ENCODE results near the gene INAFM1. TPM values are rescaled to one million over a fixed set of nuclear protein-coding genes. Genes with fewer than 3 reads are reported as not detected.
"Not testable (repeated sequence)": the region's sequence is repeated elsewhere in the genome, so short reads cannot be mapped to it uniquely, and the experiment has no call there.

The INAFM1 gene
- total RNA-seq, 1 donor from 2014 or later, result 18.9 TPM

DNA sequence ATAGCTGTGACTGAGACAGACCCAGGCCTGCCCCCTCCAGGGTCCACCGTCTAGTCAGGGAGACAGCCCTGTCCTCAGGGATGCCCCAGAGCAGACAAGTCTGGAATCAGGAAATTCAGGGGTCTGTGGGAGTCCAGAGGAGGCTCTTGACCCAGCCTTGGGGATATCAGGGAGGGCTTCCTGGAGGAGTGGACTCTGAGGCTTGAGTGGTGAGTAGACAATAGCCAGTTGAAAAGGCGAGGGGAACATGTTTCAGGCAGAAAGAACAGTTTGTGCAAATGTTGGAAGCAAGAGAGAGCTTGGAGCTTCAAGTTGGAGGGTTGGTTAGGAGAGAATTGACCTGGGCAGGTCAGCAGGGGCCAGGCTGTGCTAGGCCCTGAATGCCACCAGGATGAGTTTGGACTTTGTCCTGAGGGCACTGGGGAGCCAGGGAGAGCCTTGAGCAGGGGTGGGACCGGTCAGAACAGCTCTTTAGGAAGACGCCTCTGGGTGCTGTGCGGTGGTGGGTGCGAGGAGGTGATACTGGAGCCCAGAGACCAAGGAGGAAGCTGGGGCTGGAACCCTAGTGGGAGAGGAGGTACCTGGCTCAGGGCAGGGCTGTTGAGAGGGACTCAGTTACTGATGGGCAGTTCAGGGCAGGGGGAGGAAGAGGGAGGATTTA is 15.7 kb upstream of the INAFM1 start:
- H3K27me3 ChIP-seq, result no peaks in the 10 kb centered on the region
- peaks cover 25% of the 10 kb centered on the region for H3K4me1 ChIP-seq
- H3K9me3 ChIP-seq, result no peaks in the 10 kb centered on the region
- intact Hi-C loops (cut with DNase I), result no loop called here
- peak overlapping the region; percentile 27 for H3K27ac ChIP-seq
- peaks cover 0 to 38% of the 10 kb centered on the region in 2 donors for H3K36me3 ChIP-seq
- H3K4me3 ChIP-seq, result no peak overlapping the region
- DNase-seq (ENCODE audit: extremely low spot score in 2 of 2), result no peak
- TF ChIP-seq POLR2AphosphoS5 (IDR thresholded peaks at IDR 0.05; ENCODE audit: insufficient read depth in 1 of 2, low read depth in 1 of 2) (no peak), POLR2A (IDR thresholded peaks at IDR 0.05) (no peak)
- TF ChIP-seq, protein P1, sequence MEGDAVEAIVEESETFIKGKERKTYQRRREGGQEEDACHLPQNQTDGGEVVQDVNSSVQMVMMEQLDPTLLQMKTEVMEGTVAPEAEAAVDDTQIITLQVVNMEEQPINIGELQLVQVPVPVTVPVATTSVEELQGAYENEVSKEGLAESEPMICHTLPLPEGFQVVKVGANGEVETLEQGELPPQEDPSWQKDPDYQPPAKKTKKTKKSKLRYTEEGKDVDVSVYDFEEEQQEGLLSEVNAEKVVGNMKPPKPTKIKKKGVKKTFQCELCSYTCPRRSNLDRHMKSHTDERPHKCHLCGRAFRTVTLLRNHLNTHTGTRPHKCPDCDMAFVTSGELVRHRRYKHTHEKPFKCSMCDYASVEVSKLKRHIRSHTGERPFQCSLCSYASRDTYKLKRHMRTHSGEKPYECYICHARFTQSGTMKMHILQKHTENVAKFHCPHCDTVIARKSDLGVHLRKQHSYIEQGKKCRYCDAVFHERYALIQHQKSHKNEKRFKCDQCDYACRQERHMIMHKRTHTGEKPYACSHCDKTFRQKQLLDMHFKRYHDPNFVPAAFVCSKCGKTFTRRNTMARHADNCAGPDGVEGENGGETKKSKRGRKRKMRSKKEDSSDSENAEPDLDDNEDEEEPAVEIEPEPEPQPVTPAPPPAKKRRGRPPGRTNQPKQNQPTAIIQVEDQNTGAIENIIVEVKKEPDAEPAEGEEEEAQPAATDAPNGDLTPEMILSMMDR (IDR thresholded peaks at IDR 0.05), result no peak

DNA sequence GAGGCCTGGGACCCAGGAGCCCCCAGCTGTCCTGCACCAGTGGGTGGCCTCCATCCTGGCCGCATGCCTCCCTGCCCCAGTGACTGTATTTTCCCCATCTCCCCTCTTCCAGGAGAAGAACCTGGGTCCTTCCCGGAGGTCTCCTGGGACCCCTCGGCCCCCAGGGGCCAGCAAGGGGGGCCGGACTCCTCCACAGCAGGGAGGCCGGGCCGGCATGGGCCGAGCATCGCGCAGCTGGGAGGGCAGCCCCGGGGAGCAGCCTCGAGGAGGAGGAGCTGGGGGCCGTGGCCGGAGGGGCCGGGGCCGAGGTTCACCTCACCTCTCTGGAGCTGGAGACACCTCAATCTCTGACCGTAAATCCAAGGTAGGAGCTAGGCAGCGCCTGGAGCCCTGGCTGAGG is 14.2 kb upstream of the INAFM1 start:
- DNase-seq (ENCODE audit: extremely low spot score in 2 of 2), result no peak
- intact Hi-C loops (cut with DNase I), result no loop called here
- H3K36me3 ChIP-seq, result peaks cover 0 to 53% of the 10 kb centered on the region in 2 donors
- TF ChIP-seq POLR2A (IDR thresholded peaks at IDR 0.05), result no peak
- TF ChIP-seq, protein P1 (IDR thresholded peaks at IDR 0.05), result no peak
- TF ChIP-seq POLR2AphosphoS5 (IDR thresholded peaks at IDR 0.05; ENCODE audit: insufficient read depth in 1 of 2, low read depth in 1 of 2), result no peak
- H3K27ac ChIP-seq, result no peak overlapping the region
- H3K4me3 ChIP-seq, result no peak overlapping the region
- H3K27me3 ChIP-seq, result no peaks in the 10 kb centered on the region
- no peaks in the 10 kb centered on the region for H3K9me3 ChIP-seq
- peaks cover 25% of the 10 kb centered on the region for H3K4me1 ChIP-seq

DNA sequence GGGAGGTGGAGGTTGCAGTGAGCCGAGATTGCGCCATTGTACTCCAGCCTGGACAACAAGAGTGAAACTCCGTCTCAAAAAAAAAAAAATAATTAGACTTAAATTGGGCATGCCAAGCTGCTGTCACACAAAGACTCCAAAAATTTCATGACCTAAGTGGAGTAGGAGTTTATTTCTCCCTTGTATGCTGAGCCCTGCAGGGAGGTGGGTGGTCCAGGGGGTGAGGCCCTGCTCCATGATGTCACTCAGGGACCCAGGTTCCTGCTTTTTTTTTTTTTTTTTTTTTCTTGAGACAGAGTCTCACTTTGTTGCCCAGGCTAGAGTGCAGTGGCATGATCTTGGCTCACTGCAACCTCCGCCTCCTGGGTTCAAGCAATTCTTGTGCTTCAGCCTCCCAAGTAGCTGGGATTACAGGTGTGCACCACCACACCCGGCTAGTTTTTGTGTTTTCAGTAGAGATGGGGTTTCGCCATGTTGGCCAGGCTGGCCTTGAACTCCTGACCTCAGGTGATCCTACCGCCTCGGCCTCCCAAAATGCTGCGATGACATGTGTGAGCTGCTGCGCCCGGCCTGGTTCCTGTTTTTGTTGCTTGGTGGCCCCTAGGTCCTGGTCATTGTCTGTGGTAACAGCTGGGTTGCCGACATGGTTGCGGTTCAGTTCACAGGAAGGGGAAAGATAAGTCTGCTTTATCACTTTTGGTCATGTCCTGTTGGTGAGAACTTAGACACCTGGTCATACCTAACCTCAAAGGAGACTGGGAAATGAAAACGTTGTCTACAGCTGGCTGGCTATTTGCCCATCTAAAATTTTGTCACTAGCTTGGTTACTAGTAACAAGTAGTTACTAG is 12.5 kb upstream of the INAFM1 start:
- H3K27me3 ChIP-seq; intact Hi-C loops (cut with DNase I); H3K9me3 ChIP-seq; H3K27ac ChIP-seq; H3K4me3 ChIP-seq; DNase-seq (ENCODE audit: extremely low spot score in 2 of 2): not testable (repeated sequence)
- peaks cover 0 to 66% of the 10 kb centered on the region in 2 donors for H3K36me3 ChIP-seq
- peaks cover 20% of the 10 kb centered on the region for H3K4me1 ChIP-seq

DNA sequence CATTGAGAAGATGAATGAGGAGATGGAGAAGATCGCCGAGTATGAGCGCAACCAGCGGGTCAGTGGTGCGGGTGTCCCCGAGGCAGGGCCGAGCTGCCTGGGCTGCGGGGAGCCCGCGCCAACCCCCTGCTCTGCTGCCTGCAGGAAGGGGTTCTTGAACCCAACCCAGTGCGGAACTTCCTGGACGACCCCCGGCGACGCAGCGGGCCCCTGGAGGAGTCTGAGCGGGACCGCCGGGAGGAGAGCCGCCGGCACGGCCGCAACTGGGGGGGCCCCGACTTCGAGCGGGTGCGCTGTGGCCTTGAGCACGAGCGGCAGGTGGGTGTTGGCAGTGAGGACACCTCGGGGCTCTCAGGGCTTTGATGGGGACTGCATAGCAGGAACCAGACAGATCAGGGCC is 10.1 kb upstream of the INAFM1 start:
- intact Hi-C loops (cut with DNase I), result no loop called here
- no peak for DNase-seq (ENCODE audit: extremely low spot score in 2 of 2)
- H3K4me1 ChIP-seq, result no peaks in the 10 kb centered on the region
- H3K27me3 ChIP-seq, result no peaks in the 10 kb centered on the region
- no peak overlapping the region for H3K4me3 ChIP-seq
- no peaks in the 10 kb centered on the region for H3K9me3 ChIP-seq
- peaks cover 0 to 69% of the 10 kb centered on the region in 2 donors for H3K36me3 ChIP-seq
- TF ChIP-seq, protein P1 (IDR thresholded peaks at IDR 0.05), result no peak
- TF ChIP-seq POLR2AphosphoS5 (IDR thresholded peaks at IDR 0.05; ENCODE audit: insufficient read depth in 1 of 2, low read depth in 1 of 2) (no peak), POLR2A (IDR thresholded peaks at IDR 0.05) (no peak)
- H3K27ac ChIP-seq, result no peak overlapping the region

DNA sequence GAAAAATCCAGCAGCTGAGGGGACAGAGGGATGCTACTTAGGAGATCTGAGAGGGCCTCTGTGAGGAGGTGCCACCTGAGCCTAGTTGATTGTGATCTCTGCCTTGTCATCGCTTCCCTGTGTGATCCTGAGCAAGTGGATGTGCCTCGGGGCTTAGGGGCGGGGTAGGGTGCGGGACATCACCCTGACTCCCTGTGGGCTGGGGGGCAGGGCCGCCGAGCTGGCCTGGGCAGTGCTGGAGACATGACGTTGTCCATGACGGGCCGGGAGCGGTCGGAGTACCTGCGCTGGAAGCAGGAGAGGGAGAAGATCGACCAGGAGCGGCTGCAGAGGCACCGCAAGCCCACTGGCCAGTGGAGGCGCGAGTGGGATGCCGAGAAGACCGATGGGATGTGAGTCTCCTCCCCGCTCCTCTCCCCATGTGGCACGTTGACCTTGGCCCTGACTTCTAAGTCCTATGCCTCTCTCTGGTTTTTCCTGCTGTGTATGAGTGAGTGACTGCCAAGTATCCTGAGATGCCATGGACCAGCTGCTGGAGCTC is 8.2 kb upstream of the INAFM1 start:
- Histone ChIP-seq H3K9me3 (no peaks in the 10 kb centered on the region), H3K27ac (no peak overlapping the region), H3K4me1 (peaks cover under 1% of the 10 kb centered on the region), H3K36me3 (peaks cover 0 to 68% of the 10 kb centered on the region in 2 donors), H3K27me3 (no peaks in the 10 kb centered on the region), H3K4me3 (no peak overlapping the region)
- TF ChIP-seq, protein P1 (IDR thresholded peaks at IDR 0.05), result no peak
- DNase-seq (ENCODE audit: extremely low spot score in 2 of 2), result no peak
- intact Hi-C loops (cut with DNase I), result no loop called here

All from vagina (tissue), 2 donors.